ENCODE measurements around the gene TSSK1B. TPM values are rescaled to one million over a fixed set of nuclear protein-coding genes. Genes with fewer than 3 reads are reported as not detected.
"Not testable (repeated sequence)": the region's sequence is repeated elsewhere in the genome, so short reads cannot be mapped to it uniquely, and the experiment has no call there.

The TSSK1B gene
- not detected in 2 replicates for total RNA-seq (2014; rRNA removed; shearing (Covaris generic); ENCODE audit: low replicate concordance)

GRCh38 chr5:113434889-113435288, at the start of gene TSSK1B:
Gene TSSK1B (minus strand): TSS chr5:113434989. CDS start chr5:113434839, 150 bp downstream.
- in situ Hi-C loops (cut with HindIII; ENCODE audit: low pct_unique_long_range_greater_than_20kb, low sequenced_read_pairs) = no loop called here
- DNase-seq (ENCODE audit: low read depth) = no peak

DNA sequence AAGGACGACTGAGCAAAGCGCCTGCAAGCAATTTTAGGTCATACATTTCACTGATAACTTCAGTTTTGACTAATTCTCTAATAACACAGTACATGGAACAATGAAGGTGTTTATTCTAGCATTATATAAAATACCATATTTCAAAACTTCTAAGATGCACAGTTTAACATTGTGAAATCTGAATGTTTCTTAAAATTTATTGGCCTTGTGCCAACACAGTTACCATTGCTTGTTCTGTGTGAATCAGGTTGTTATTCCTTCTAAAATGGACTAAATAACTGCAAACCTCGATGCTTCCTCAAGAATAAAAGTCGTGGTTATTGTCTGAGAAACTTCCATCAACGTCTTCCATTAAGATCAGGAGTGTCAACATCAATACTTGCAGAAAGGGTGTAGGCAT, 45.5 kb upstream of the TSSK1B start:
- in situ Hi-C loops (cut with HindIII; ENCODE audit: low pct_unique_long_range_greater_than_20kb, low sequenced_read_pairs) = no loop called here
- no peak for DNase-seq (ENCODE audit: low read depth)

GRCh38 chr5:113478691-113479090, 43.9 kb upstream of the TSSK1B start:
- in situ Hi-C loops (cut with HindIII; ENCODE audit: low pct_unique_long_range_greater_than_20kb, low sequenced_read_pairs) = no loop called here
- DNase-seq (ENCODE audit: low read depth) = no peak

GRCh38 chr5:113474100-113474728, 39.4 kb upstream of the TSSK1B start:
- DNase-seq (ENCODE audit: low read depth) = no peak
- in situ Hi-C loops (cut with HindIII; ENCODE audit: low pct_unique_long_range_greater_than_20kb, low sequenced_read_pairs) = no loop called here

DNA sequence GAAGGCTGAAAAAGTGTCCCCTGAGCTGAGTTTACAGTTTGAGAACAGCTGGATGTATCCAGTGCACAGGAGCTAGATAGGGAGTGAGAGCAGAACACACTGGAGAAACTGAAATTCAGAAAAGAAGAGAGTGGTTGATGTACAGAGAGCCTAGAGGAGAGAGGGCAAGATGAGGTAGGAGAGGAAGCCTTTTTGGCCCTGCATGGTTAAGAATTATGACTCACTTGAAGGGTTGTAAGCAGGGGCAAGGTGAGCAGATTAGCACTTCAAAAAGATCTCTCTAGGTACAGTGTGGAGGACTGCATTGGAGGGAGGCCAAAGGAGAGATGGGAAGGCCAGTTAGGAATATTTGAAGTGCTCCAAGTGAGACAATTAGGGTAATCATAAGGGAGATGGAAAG, 28.2 kb upstream of the TSSK1B start:
- no peak for DNase-seq (ENCODE audit: low read depth)
- in situ Hi-C loops (cut with HindIII; ENCODE audit: low pct_unique_long_range_greater_than_20kb, low sequenced_read_pairs) = no loop called here

DNA sequence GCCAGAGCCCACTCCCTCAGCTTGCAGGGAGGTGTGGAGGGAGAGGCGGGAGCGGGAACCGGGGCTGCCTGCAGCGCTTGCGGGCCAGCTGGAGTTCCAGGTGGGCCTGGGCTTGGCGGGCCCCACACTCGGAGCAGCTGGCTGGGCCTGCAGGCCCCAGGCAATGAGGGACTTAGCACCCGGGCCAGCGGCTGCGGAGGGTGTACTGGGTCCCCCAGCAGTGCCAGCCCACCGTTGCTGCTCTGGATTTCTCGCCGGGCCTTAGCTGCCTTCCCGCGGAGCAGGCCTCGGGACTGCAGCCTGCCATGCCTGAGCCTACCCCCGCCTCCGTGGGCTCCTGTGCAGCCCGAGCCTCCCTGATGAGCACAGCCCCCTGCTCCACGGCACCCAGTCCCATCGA, 22.3 kb upstream of the TSSK1B start:
- in situ Hi-C loops (cut with HindIII; ENCODE audit: low pct_unique_long_range_greater_than_20kb, low sequenced_read_pairs); DNase-seq (ENCODE audit: low read depth): not testable (repeated sequence)

DNA sequence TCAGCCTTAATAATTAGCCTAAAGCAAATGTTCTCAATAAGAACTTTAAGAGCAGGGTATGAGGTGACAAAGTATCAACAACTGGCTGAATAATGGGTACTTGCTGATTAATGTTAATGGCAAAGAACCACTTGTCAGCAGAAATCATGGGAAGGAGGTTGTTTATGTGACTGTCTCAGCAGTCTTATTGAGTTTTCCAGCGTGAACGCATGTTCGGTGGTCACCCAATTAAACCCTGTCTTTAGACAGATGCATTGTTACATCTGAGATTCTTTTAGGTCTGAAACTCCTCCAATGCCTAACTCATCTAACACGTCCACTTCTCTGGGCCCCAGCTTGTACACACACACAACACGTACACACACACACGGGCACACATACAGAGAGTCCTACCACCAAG, 18.2 kb upstream of the TSSK1B start:
- no peak for DNase-seq (ENCODE audit: low read depth)
- in situ Hi-C loops (cut with HindIII; ENCODE audit: low pct_unique_long_range_greater_than_20kb, low sequenced_read_pairs) = no loop called here

DNA sequence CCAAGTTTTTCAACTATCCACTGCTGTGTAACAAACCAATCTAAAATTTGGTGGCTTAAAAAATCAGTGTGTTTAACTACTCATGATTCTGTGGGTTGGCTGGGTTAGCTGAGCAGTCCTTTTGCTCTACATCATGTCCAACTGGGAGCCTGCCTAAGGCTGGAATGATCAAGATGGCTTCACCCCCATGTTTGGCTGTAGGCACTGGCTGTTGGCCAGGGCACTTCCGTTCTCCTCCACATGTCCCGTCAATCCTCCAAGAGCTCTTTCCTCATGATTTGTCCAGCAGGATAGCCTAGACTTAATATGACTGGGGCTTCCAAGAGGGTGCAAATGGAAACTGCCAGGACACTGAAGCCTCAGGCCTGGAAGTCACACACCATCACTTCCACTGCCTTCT, 17.0 kb upstream of the TSSK1B start:
- in situ Hi-C loops (cut with HindIII; ENCODE audit: low pct_unique_long_range_greater_than_20kb, low sequenced_read_pairs) = no loop called here
- DNase-seq (ENCODE audit: low read depth) = no peak

GRCh38 chr5:113450929-113451328, 16.1 kb upstream of the TSSK1B start:
- DNase-seq (ENCODE audit: low read depth) = no peak
- in situ Hi-C loops (cut with HindIII; ENCODE audit: low pct_unique_long_range_greater_than_20kb, low sequenced_read_pairs) = no loop called here

DNA sequence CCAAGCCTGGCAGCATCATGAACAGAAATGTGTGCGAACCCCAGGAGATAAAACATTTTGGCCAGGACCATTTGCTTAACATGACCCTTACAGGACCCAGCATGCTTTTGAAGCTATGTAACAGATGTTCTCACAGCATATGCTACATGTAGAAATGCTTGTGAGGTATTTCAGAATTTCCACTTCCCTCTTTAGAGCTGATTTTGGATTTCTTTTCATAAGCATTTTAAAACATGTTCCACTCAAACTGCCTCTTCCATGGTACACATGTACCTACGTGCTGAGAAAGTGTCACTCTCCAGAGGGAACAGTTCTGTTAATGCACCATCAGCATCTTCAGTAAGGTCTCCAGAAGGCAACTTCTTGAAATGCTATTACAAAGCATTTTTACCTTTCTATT, 15.7 kb upstream of the TSSK1B start:
- in situ Hi-C loops (cut with HindIII; ENCODE audit: low pct_unique_long_range_greater_than_20kb, low sequenced_read_pairs) = no loop called here

GRCh38 chr5:113448252-113448651, 13.5 kb upstream of the TSSK1B start:
- no peak for DNase-seq (ENCODE audit: low read depth)
- in situ Hi-C loops (cut with HindIII; ENCODE audit: low pct_unique_long_range_greater_than_20kb, low sequenced_read_pairs) = no loop called here

More for the DNA sequence above, 15.7 kb upstream of the TSSK1B start:
- no peak for DNase-seq (ENCODE audit: low read depth)

GRCh38 chr5:113447498-113448050, 12.8 kb upstream of the TSSK1B start:
- no peak for DNase-seq (ENCODE audit: low read depth)

GRCh38 chr5:113446358-113446927, 11.7 kb upstream of the TSSK1B start:
- in situ Hi-C loops (cut with HindIII; ENCODE audit: low pct_unique_long_range_greater_than_20kb, low sequenced_read_pairs) = no loop called here
- no peak for DNase-seq (ENCODE audit: low read depth)

More at GRCh38 chr5:113447498-113448050, 12.8 kb upstream of the TSSK1B start:
- in situ Hi-C loops (cut with HindIII; ENCODE audit: low pct_unique_long_range_greater_than_20kb, low sequenced_read_pairs) = no loop called here

DNA sequence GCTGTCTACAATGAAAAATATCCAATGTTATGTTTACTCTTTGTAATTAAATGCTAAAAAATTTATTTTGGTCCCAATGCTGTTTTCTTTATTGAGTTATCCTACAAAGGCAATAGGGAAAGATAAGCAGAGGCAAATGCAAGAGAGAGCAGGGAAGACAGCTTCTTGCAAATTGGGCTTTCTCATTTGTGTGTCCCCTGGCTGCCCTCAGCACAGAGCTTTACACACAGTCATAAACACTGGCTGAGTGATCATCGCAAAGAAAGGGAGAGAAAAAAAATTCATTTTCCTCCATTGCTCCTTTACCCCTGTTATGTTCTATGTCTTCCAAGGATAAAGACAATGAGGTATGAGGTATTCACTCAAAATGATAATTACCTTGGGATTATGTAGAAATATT, 2.3 kb upstream of the TSSK1B start:
- DNase-seq (ENCODE audit: low read depth) = no peak
- in situ Hi-C loops (cut with HindIII; ENCODE audit: low pct_unique_long_range_greater_than_20kb, low sequenced_read_pairs) = no loop called here

DNA sequence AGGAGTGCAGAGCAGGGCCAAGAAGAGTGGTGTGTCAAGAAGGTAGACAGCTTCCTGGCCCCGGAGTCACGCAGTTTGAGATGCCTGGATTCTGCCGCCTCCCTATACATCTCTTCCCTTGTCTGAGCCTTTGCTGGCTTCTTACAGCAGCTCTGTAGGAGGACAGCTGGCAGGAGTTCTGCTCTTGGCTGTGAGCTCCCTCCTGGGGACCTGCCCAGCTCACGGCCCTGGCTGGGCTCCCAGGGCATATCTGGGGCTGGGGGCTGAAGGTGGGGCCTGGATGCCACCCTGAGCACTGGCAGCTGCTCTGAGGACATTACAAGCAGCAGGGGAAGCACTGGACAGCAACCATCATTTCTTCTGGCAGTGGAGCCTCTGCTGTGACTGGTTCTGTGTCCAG, 786 bp upstream of the TSSK1B start:
- no peak for DNase-seq (ENCODE audit: low read depth)
- in situ Hi-C loops (cut with HindIII; ENCODE audit: low pct_unique_long_range_greater_than_20kb, low sequenced_read_pairs) = no loop called here

DNA sequence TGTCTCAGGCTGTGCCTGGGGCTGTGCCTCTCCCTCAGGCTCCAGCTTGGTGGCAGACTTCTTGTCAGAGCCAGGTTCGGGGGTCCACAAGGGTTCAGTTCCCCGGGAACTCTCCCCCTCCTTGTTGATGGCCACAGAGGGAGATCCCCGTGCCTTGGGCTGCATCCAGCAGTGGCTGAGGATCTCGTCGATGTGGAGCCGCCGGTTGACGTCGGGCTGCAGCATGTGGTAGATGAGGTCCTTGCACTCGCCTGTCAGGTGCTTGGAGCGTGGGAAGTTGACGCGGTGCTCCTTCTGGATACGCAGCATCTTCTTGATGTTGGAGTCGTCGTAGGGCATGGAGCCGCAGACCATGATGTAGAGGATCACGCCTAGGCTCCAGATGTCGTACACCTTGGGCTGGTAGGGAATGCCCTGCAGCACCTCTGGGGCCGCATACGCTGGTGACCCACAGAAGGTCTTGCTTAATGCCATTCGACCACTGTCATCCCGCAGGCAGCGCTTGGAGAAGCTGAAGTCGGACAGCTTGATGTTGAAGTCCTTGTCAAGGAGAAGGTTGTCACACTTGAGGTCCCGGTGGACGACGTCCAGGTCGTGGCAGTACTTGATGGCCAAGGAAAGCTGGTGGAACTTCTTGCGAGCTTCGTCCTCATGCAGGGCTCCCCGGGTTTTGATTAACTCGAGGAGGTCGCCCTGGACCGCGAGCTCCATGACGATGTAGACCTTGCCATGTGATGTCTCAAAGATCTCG, 752 bp downstream of the TSSK1B start:
- DNase-seq (ENCODE audit: low read depth) = no peak
- in situ Hi-C loops (cut with HindIII; ENCODE audit: low pct_unique_long_range_greater_than_20kb, low sequenced_read_pairs) = no loop called here

DNA sequence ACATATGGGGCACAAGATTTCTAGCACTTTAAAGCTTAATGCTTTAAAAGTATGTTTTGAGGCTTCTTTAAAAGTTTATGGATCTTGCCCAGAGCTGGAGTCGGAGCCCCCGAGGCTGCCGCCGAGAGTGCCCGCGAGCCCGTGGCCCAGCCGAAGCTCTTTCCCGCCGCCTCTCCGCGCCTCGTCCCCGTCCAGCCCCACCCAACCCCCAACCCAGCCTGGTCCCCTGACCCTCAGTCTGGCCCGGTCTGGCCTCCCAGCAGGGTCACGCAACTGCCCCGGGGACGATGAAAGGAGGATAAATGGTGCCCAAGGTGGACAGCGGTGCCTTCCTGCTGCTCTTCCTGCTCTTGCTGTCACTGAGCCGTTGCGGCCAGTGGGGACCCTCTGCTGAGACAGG, 1.7 kb downstream of the TSSK1B start:
- in situ Hi-C loops (cut with HindIII; ENCODE audit: low pct_unique_long_range_greater_than_20kb, low sequenced_read_pairs) = no loop called here
- DNase-seq (ENCODE audit: low read depth) = no peak

DNA sequence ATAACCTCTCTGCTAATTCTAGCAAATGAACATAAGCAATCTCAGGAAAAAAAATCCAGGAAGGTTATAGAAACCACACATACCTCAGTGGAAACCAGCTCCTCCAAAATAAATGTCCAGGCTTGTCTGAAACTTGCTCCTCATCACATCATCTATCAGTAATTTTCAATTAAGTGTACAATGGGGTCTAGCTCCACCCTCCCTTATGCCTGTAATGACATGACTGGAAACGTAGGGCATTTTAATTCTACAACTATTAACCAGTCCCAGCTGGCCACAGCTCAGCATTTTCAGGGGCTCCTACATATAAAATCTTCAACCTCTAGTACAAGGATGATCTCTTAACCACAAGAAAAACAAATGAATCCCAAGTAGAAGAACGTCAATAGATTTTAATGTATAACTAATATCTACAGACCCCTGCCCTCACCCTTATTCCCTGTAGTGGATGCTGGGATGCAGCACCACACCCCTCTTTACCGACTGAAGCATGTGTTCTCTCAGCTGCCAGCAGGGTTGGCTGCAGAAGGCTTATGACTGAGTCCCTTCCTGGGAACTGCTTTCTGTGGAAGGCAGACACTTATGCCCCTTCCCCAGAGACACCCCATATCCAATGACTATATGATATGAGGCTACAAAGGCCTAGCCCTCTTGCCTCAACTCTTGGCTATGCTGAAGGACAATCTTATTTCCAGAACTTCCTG, 6.8 kb downstream of the TSSK1B start:
- no peak for DNase-seq (ENCODE audit: low read depth)

GRCh38 chr5:113425909-113426308, 8.9 kb downstream of the TSSK1B start:
- in situ Hi-C loops (cut with HindIII; ENCODE audit: low pct_unique_long_range_greater_than_20kb, low sequenced_read_pairs) = no loop called here
- DNase-seq (ENCODE audit: low read depth) = no peak

More for the DNA sequence above, 6.8 kb downstream of the TSSK1B start:
- in situ Hi-C loops (cut with HindIII; ENCODE audit: low pct_unique_long_range_greater_than_20kb, low sequenced_read_pairs) = no loop called here
